GM21528 (cell line): ENCODE data around the gene MBD6.
"Not testable (repeated sequence)": the region's sequence is repeated elsewhere in the genome, so short reads cannot be mapped to it uniquely, and the experiment has no call there.

Experiments
- ATAC-seq: cut with Tn5 transposase; IDR thresholded peaks from one replicate; pipeline ENCODE4 v1.9.1; 2021; ENCODE audit warnings: mild to moderate bottlenecking, moderate library complexity; ENCODE audit not compliant: unreplicated experiment, low FRiP score

MBD6 gene

DNA sequence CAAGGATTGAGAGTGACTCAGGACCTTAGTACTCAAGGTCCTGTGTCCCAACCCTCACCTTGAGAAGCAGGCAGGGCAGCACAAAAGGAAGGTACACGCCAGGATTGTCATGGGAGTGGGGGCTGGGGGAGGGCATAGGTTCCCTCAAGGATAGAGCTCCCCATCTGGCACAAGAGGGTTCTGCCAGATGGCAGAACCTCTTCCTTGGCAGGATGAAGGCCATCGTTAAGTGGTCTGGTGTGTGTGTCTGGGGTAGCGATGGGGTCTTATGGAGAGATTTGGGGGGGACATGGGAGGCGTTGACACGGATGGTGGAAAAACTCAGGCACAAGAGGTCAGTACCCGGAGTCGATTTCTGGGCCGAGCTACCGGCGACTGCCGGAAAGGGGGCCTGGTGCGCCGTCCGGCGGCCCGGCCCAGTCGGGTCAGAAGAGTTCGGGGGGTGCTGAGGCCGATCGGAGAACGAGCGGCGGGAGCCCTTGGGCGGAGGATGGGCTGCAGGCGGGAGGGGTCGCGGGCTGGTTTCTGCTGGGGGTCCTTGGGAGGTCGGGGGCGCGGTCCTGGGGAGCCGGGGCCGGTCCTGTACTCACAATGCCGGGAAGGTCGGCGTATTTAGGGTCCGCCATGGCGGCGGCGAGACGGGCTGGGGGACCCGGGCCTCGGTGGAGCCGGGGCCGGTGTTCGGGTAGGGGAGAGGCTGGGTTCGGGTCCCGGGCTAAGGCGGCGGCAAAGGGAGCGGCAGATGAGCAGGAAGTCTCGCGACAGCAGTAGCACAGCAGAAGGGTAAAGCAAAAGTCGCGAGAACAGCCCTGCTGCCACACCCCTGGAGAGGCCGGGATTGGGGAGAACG, 24.0 kb downstream of the MBD6 start, which contains the start of gene DCTN2:
DCTN2 (minus strand) TSS at position 755 of the 850 bp plus-strand sequence; CDS start at position 626, 129 bp downstream.
- ATAC-seq = peak; percentile 98

DNA sequence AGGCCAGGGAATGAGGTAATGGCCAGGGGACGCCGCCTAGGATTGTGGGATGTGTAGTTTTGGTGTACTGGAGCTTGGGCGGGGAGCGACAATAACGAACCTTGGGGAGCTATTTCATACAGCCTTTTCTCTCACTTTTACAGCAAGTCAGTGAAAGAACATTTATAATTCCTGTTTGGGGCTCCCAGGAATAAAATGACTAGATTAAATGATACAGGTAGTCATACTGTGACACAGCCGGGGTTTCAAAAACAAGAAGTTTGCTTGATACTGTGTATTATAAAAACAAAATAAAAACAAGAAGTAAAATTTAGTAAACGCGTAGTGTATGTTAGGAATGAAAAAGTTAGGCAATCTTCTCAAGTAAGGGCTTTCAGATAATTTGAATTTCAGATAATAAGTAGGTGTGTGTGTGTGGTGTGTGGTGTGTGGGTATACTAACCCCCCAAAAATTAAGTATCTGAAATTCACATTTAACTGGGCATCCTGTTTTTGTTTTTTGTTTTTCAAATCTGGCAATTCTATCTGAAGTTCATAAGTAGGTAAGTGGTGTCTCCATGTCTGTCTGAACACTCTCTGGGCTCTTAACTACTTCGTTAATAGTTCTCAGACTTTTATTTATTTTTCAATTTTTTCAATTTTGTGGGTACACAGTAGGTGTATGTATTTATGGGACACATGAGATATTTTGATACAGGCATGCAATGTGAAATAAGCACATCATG, 24.8 kb downstream of the MBD6 start:
- ATAC-seq = no peak

DNA sequence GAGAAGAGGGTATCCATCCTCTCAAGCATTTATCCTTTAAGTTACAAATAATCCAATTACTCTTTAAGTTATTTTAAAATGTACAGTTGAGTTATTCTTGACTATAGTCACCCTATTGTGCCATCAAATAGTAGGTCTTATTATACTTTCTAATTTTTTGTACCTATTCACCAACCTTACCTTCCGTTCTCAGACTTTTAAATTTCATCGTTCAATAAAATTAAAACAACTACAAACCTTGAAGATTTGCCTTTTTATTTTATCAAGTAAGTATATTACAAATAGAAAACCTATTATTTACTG, 25.3 kb downstream of the MBD6 start:
- no peak for ATAC-seq

DNA sequence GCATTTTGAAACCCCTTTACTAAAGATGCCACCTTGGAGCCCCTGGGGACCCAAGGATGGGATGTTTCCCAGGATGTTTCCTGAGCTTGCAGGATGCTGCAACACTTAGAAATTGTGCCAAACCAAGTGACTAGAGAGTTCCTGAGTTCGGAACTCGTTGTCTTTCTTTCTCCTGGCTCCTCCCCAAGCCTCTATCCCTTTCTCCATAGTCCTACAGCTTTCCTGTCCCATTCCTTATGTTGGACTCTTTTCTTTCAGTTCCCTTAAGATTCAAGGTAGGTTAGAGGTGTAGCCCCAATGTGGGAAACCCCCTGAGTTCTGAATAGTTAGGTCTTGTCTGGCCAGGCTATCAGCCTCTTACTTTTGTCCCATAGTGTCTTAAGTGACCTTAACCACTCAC, 25.9 kb downstream of the MBD6 start:
- ATAC-seq = no peak

DNA sequence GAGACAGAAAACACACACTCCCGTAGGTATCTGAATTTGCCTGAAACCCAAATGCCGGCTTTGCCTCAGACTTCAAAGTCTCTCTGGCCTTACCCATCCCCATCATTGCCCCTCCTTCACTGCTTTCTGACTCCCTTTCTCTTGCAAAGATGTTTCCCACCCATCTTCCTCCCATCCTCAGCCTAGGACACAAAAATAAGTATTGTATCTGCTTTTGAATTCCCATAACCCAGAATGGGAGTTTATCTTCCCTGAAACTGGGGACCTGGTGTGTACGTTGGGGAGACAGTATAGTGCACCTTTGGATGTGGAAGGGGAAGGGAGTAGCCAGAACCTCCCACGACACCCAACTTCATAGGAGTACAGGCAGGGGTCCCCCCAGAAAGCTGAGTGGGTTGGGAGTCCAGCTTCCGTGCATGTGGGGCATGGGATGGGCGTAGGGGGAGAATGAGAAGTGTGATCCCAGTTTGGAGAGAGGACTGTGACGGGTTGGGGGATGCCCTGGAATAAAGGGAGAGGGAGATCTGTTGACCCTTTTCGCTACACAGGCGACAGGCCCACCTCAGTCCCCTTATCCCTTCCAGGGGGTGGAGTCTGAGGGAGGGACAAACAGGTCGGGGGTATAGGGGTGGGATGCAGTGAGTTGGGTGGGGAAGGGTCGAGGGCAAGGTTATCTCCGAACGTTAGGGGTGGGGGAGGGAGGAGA, 26.7 kb downstream of the MBD6 start:
- no peak for ATAC-seq

DNA sequence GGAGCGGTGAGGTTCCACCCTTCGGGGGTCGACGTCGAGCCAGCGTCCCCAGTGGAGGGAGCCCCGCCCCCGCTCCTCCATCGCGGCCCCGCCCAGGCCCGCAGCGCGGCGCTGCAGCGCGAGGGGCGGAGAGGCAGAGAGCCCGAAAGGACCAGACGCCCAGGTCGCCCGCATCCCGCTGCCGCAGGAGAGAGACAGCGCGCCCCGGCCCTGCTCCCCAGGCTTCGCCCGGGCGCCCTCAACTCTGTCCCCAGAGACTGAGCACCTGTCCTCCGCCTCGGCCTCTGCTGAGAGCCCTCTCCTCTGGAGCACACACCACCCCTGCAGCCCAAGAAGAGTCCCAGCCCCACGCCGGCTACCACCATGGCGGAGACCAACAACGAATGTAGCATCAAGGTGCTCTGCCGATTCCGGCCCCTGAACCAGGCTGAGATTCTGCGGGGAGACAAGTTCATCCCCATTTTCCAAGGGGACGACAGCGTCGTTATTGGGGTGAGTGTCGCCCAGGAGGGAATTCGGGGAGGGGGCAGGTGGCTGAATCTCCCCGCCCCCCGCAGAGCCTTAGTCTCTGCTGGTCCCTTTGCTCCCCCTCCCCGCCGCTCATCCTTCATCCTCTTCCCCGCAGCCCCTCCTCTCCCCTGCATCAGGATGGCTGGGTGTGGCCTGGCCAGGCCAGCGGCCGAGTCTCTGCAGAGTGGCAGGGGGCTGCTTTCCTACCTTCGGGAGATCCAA, 27.5 kb downstream of the MBD6 start, which contains the start of gene KIF5A:
KIF5A (plus strand) TSS at position 136 of the 732 bp plus-strand sequence; CDS start at position 364, 228 bp downstream.
- no peak for ATAC-seq

DNA sequence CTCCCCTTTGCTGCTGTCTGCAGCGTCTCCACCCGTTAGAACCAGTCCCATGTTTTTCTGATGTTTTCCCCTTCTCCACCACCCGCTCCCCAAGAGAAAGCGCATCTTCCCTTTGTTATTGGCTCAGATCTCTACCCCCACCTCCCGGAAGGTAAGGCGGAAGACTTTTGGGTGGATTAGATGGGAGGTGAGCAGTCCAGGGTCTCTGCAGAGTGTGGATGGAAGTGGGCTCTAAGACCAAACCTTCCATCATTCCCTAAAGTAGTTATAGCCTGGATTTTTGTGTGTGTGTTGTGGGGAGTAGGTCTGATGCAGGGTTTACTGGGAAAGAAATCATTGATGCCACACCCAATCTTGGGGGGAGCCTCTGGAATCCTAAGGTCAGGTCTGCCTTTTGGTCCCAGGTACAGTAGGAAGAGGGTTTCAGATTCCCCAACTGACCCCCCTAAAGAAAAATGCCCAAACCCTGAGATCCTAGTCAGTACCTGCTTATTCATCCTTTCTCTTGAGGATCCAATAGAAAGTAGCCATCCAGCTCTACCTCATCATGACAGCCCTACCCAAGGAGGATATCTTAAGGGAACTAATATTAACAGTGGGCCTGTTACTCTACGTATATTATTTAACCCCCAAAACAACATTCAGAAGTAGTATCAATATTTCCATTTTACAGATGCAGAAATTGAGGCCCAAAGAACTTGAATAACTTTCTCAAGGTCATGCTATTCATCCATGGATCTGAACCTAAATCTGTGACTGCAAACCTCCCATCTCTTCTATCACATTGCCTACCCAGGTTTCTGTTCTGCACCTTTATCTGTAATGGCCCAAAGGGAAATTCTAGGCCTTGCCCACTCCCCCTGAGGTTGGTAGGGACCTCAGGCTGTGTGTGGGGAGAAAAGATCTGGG, 28.3 kb downstream of the MBD6 start:
- no peak for ATAC-seq

DNA sequence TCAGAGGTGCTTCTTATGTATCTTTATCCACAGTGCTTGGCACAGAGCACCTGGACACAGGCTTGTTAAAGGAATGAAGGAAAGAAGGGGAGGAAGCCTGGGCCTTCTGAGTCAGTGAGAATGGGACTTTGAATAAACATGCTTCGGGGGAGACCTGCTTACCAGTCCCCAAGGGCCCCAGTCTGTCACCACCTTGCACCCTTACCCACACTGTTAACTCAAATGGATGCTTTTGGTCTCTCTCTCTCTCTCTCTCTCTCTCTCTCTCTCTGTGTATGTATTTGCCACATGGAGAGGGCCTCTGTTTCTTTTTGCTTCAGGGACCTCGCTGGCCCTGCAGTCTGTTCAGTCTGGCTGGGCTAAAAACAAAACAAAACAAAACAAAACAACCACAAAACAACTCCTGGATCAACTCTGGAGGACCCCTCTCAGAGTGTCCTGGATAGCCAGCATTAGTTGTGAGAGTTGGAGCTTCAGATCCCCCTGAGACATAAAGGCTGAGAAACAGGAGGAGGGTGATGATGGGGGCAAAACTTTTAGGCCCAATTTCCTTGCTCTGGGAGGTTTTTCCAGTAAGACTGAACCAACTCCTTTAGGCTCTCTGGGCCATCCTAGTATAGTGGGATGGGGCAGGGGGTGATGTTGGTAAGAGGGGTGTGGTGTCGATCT, 29.1 kb downstream of the MBD6 start:
- ATAC-seq = no peak

DNA sequence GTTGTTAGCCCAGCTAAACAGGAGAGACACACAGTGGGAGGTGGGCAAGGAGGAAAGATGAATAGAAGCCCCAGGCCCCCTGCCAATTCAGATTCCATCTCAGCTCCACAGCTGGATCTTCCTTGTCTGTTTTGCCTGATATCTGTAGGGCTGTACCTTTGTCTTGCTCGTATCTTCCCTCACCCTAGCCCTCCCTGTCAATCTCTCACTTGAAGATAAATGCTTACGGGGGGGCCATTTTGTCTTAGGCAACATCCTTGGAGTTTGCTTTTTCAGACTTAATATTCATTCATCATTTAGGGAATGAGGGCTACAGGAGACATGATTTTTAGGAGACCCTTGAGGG, 29.7 kb downstream of the MBD6 start:
- no peak for ATAC-seq

DNA sequence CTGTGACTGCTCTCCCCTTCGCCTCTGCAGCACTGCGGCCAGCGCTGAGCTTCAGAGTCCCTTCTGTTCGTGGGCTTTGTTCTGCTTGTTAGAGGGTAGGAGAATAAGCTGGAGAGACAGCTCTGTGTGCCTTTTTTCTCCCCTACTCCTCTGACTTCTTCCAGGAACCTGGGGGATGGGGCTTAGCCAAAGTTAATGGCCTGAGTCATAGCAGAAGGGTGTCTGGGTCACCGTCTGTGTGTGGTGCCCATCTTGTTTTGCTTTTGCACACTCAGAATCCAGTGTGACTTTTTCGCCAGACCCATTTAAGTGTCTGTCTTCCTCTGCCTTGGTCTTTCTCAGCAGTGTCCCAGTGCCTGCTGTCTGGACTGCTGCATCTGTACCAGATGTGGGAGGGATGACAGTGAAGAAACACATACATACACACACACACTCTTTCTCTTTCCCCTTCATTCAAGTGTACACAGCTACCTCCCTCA, 30.2 kb downstream of the MBD6 start:
- no peak for ATAC-seq

DNA sequence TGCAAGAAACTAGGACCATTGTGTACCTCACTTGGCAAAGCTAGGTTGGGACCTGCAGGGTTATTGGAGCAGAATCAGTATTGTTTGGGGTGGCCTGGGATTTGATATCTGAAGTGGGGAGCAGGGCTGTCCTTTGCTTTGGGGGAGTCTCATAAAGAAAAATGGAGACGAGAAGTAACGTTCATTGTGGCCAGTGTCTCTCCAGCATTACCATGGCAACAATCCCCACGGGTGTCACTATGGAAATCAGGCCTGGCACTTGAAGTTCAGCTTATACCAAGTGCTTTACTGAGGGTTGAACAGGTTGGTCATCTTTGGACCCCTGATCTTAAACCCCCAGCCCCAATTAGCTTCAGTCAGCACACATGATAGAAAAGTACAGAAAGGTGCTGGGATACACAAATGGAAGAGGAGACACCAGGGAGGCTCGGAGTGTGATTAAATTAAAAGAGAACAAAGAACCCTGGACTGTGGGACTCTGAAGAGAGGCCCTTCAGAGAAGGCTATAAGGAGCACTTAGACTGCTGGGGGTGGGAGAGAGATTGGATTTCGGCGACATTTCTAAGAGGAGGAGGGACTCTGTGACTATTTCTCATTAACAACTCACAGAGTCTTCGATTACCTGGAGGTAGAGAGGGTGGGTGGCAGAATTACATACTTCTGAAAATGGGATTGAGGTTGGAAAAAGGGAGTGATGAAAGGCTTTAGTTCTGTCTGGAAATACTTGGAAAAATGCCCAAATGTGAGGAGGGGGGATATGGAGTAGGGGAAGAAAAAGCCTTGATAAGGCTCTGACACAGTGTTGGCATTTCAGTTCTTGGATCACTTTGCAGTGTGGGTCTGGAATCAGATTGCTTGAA, 30.9 kb downstream of the MBD6 start:
- no peak for ATAC-seq

DNA sequence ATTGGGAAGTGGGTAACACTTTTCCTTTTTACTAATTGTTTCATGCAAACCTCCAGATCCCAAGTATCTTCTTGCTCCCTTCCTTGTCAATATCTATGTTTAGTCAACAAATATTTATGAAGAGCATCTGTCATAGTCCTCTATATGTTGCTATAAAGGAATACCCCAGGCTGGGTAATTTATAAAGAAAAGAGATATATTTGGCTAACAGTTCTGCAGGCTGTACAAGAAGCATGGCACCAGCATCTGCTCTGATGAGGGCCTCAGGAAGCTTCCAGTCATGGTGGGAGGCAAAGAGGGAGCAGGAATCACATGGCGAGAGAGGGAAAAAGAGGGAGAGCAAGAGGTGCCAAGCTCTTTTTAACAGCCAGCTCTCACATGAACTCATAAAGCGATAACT, 31.8 kb downstream of the MBD6 start:
- ATAC-seq = no peak

DNA sequence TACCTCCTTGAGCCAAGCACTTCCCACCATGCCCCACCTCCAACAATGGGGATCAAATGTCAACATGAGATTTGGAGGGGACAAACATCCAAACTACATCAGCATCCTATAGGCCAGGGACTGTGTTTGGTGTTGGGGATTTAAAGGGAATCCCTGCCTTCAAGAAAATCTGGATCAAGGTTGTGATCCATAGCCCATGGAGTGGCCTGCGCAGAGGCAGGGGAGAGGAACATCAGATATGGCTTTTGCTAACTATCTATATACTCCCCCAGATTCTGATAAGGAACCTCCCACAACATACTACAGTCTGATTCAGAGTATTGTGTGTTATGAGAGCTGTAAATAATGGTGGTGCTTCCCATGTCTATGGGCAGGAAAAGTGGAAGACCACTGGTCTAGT, 32.3 kb downstream of the MBD6 start:
- no peak for ATAC-seq

DNA sequence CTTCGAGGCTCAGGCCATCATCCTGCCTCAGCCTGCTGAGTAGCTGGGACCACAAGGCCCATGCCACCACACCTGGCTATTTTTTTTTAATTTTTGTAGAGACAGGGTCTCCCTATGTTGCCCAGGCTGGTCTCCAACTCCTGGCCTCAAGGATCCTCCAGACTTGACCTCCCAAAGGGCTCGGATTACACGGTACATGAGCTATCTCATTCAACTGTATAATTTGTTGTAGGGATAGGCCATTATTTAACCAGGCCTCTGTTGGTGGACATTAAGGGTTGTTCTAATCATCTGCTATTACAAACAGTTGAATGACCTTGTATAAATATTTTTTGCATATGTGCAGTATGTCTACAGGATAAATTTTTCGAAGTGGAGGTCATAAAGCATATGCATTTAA, 36.2 kb downstream of the MBD6 start:
- no peak for ATAC-seq

DNA sequence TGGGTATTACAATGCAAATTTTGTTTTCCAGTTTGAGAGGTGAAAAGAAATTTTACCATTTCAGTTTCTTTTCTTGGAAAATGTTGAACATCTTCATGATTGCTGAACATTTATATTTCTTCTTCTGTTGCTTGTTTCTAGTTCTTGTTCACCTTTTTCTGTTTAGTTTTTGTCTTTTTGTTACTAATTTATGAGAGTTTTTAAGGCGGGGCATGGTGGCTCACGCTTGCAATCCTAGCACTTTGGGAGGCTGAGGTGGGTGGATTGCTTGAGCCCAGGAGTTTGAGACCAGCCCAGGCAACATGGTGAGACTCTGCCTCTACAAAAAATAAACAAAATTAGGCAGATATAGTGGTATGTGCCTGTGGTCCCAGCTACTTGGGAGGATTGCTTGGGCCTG, 37.9 kb downstream of the MBD6 start:
- ATAC-seq = no peak

DNA sequence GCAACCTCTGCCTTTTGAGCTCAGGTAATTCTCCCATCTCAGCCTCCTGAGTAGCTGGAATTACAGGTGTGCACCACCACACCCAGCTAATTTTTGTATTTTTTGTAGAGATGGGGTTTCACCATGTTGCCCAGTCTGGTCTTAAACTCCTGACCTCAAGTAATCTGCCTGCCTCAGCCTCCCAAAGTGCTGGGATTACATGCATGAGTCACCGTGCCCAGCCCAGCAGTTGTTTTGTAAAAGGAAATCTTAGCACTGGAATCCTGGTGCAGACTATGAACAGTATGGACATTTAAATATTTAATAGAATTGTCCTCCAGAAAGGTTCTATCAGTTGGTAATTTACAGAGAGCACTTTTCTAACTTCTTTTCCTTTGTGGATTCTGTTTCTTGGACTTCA, 38.5 kb downstream of the MBD6 start:
- ATAC-seq = not testable (repeated sequence)

DNA sequence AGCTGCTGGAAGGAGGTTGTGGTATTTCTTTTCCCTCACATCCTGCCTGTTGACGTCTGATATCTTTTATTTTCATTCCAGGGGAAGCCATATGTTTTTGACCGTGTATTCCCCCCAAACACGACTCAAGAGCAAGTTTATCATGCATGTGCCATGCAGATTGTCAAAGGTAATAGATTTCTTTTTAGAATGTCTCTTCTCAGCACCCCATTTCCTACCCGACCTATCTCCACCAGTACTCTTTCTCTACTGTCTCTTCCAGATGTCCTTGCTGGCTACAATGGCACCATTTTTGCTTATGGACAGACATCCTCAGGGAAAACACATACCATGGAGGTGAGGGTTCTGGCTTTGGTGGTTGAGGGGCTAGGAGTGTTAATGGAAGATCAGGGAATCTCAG, 40.7 kb downstream of the MBD6 start:
- no peak for ATAC-seq

DNA sequence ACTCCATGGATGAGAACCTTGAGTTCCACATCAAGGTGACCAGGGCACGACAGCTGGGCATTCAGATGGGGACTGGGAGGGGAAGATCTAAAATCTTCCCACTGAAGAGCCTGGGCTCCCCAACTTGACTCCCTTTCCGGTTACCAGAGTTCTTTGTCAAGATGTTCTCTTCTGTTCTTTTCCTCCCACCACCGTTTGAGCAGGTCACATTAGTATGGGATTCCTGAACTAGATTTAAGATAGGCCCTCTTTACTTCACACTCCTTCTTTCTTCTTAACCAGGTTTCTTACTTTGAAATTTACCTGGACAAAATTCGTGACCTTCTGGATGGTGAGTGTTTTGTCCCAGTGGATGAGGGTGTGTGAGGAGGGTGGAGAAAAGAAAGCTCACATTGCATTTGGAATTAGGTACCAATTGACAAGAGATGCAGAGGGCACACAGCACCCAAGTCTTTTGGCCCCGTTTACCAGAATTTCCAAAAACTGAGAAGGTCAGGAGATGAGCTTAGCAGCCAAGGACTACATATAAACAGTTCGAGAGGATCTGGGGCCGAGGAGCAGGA, 41.6 kb downstream of the MBD6 start:
- no peak for ATAC-seq
